Measurements from ENCODE around the gene ELL3.
"Not testable (repeated sequence)": the region's sequence is repeated elsewhere in the genome, so short reads cannot be mapped to it uniquely, and the experiment has no call there.

Gene ELL3

GRCh38 chr15:43746245-43746902, 30.4 kb downstream of the ELL3 start, which contains the start of gene PDIA3:
Gene PDIA3, plus strand, starts transcription at chr15:43746438. Its CDS starts 102 bp downstream, at chr15:43746540.
- DNase-seq: peak; percentile 87
- in situ Hi-C loops (cut with MboI; ENCODE audit: low pct_unique_long_range_greater_than_20kb, low sequenced_read_pairs): not testable (repeated sequence)

GRCh38 chr15:43735416-43735815, 41.4 kb downstream of the ELL3 start:
- DNase-seq: no peak
- in situ Hi-C loops (cut with MboI; ENCODE audit: low pct_unique_long_range_greater_than_20kb, low sequenced_read_pairs): no loop called here

- DNase-seq; in situ Hi-C loops (cut with MboI; ENCODE audit: low pct_unique_long_range_greater_than_20kb, low sequenced_read_pairs): not testable (repeated sequence)
Observed at GRCh38 chr15:43728053-43728725, 48.6 kb downstream of the ELL3 start.

GRCh38 chr15:43726306-43726705, 50.5 kb downstream of the ELL3 start:
- DNase-seq; in situ Hi-C loops (cut with MboI; ENCODE audit: low pct_unique_long_range_greater_than_20kb, low sequenced_read_pairs): not testable (repeated sequence)

GRCh38 chr15:43723151-43723550, 53.6 kb downstream of the ELL3 start:
- DNase-seq: no peak
- in situ Hi-C loops (cut with MboI; ENCODE audit: low pct_unique_long_range_greater_than_20kb, low sequenced_read_pairs): no loop called here

All from KBM-7 (cell line).